MM.1S (cell line): Measurements from ENCODE around the gene ZNF778.

Experiments
- EZH2 ChIP-seq: fragments of 300-600 bp; sonication (generic); optimal IDR thresholded peaks from 2 replicates; pipeline ENCODE3; 2017; ENCODE audit warnings: low read depth, mild to moderate bottlenecking, antibody characterized with exemption, low read length, mixed read lengths
- TF ChIP-seq, protein P1 (sequence below): fragments of 300-600 bp; sonication (generic); IDR thresholded peaks from 2 replicates; pipeline ENCODE4 v1.5.1; 2016; ENCODE audit warnings: antibody characterized with exemption, low read length, mixed read lengths

DNA sequence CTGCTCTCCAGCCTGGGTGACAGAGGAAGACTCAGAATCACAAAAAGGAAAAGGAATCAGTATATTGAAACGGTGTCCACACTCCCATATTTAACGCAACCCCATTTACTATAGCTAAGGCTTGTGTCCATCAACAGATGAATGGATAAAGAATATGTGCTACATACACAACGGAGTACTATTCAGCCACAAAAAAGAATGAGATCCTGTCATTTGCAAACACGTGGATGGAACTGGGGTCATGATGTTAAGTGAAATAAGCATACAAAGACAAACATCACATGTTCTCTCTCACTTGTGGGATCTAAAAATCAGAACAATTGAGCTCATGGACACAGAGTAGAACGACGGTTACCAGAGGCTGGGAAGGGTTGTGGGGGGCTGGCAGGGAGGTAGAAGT lies 55.1 kb downstream of the ZNF778 start:
- TF ChIP-seq, protein P1, sequence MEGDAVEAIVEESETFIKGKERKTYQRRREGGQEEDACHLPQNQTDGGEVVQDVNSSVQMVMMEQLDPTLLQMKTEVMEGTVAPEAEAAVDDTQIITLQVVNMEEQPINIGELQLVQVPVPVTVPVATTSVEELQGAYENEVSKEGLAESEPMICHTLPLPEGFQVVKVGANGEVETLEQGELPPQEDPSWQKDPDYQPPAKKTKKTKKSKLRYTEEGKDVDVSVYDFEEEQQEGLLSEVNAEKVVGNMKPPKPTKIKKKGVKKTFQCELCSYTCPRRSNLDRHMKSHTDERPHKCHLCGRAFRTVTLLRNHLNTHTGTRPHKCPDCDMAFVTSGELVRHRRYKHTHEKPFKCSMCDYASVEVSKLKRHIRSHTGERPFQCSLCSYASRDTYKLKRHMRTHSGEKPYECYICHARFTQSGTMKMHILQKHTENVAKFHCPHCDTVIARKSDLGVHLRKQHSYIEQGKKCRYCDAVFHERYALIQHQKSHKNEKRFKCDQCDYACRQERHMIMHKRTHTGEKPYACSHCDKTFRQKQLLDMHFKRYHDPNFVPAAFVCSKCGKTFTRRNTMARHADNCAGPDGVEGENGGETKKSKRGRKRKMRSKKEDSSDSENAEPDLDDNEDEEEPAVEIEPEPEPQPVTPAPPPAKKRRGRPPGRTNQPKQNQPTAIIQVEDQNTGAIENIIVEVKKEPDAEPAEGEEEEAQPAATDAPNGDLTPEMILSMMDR, result no peak
- no peak for TF ChIP-seq EZH2
